A549 (cell line): Measurements from ENCODE around the gene APBB2. TPM values are rescaled to one million over a fixed set of nuclear protein-coding genes. Genes with fewer than 3 reads are reported as not detected.

Experiments
- ATAC-seq, 2 experiments: fragments of 200-7000 bp in 1 of 2; fragments of >200 bp in 1 of 2; cut with Nextera tagmentation in 1 of 2; cut with Tn5 transposase in 1 of 2; 3 replicates each; pipeline versions ENCODE4 v1.8.0 to v1.9.1; 2018 to 2020; ENCODE audit warnings: mild to moderate bottlenecking in 1 of 2, moderate library complexity in 1 of 2
- CTCF ChIA-PET: fragments of 300-600 bp; sonication (Branson Sonifier 250); formaldehyde crosslinking; extraction: SDS; loops from one replicate; lab custom pipeline; 2021; ENCODE audit warnings: antibody characterized with exemption, inconsistent platforms; lab: Yijun Ruan, JAX
- POLR2A ChIA-PET: fragments of 350-600 bp; formaldehyde crosslinking; extraction: SDS; loops from one replicate; lab custom pipeline; 2021; ENCODE audit warnings: antibody characterized with exemption, inconsistent platforms; lab: Yijun Ruan, JAX
- DNase-seq, 2 experiments: peaks; one replicate each; pipeline versions ENCODE4 v3.0.0 to v3.0.0-alpha.2; 2011 to 2016; ENCODE audit warnings: low read depth in 1 of 2, low spot score in 1 of 2
- FAIRE-seq: peaks from 2 replicates; lab custom pipeline; 2011; peaks lifted over from hg19 to GRCh38; lab: Jason Lieb, UNC
- H3K27ac ChIP-seq, 2 experiments: fragments of >200 bp; sonication (Bioruptor Twin); formaldehyde crosslinking; 3 replicates each; pipeline ENCODE4 v1.5.1; 2016 to 2017
- H3K4me1 ChIP-seq: fragments of >200 bp; sonication (Bioruptor Twin); formaldehyde crosslinking; 3 replicates; pipeline ENCODE4 v1.6.1; 2016
- H3K4me2 ChIP-seq: fragments of >200 bp; sonication (Bioruptor Twin); formaldehyde crosslinking; 3 replicates; pipeline ENCODE4 v1.6.1; 2016
- H3K4me3 ChIP-seq: fragments of >200 bp; sonication (Bioruptor Twin); formaldehyde crosslinking; 3 replicates; pipeline ENCODE4 v1.5.1; 2016
- H3K9me3 ChIP-seq: fragments of >200 bp; sonication (Bioruptor Twin); formaldehyde crosslinking; 3 replicates; pipeline ENCODE4 v1.6.1; 2016
- ATOH8 ChIP-seq: fragments of 250-450 bp; sonication (Bioruptor Pico); IDR thresholded peaks from 2 replicates; pipeline ENCODE4 v1.5.0; 2020; ENCODE audit warnings: low read depth, mild to moderate bottlenecking, moderate library complexity
- BCL3 ChIP-seq: fragments of >200 bp; sonication (Bioruptor Twin); formaldehyde crosslinking; IDR thresholded peaks from 3 replicates; pipeline ENCODE4 v1.6.1; 2016
- CEBPB ChIP-seq, 2 experiments: fragments of >200 bp in 1 of 2; sonication (Bioruptor Twin) in 1 of 2; formaldehyde crosslinking in 1 of 2; IDR thresholded peaks; 2 replicates each; pipeline ENCODE4 v1.6.1; 2012 to 2016
- EHMT2 ChIP-seq: fragments of 200-600 bp; sonication (generic); IDR thresholded peaks from 2 replicates; pipeline ENCODE4 v1.6.1; 2016; ENCODE audit warnings: antibody characterized with exemption, low read depth, mild to moderate bottlenecking, moderate library complexity
- ELK1 ChIP-seq: fragments of 150-350 bp; IDR thresholded peaks from 2 replicates; pipeline ENCODE4 v1.6.1; 2014; ENCODE audit warnings: low read depth, mild to moderate bottlenecking, low read length
- HES2 ChIP-seq: fragments of >200 bp; sonication (Bioruptor Twin); formaldehyde crosslinking; IDR thresholded peaks from 2 replicates; pipeline ENCODE4 v1.6.1; 2016
- HMGXB4 ChIP-seq: fragments of 250-450 bp; sonication (Bioruptor Pico); IDR thresholded peaks from 2 replicates; pipeline ENCODE4 v1.5.0; 2021; ENCODE audit warnings: mild to moderate bottlenecking, moderate library complexity, borderline replicate concordance
- HOXA7 ChIP-seq: fragments of 250-450 bp; sonication (Bioruptor Pico); IDR thresholded peaks from 2 replicates; pipeline ENCODE4 v1.5.0; 2020; ENCODE audit warnings: mild to moderate bottlenecking, moderate library complexity
- HOXB5 ChIP-seq: fragments of 250-450 bp; sonication (Bioruptor Pico); IDR thresholded peaks from 2 replicates; pipeline ENCODE4 v1.5.0; 2020; ENCODE audit warnings: mild to moderate bottlenecking, moderate library complexity
- KDM1A ChIP-seq: fragments of 200-600 bp; sonication (generic); IDR thresholded peaks from 2 replicates; pipeline ENCODE4 v1.6.1; 2016; ENCODE audit warnings: low read depth, mild to moderate bottlenecking
- KDM5A ChIP-seq: fragments of 200-600 bp; sonication (generic); IDR thresholded peaks from 2 replicates; pipeline ENCODE4 v1.6.1; 2016; ENCODE audit warnings: antibody characterized with exemption, mild to moderate bottlenecking
- MAZ ChIP-seq: fragments of 150-350 bp; IDR thresholded peaks from 2 replicates; pipeline ENCODE4 v1.6.1; 2014; ENCODE audit warnings: antibody characterized with exemption, low read depth, low read length, borderline replicate concordance
- NPAS2 ChIP-seq: fragments of 250-450 bp; sonication (Bioruptor Pico); IDR thresholded peaks from 2 replicates; pipeline ENCODE4 v1.8.0; 2022; ENCODE audit warnings: mild to moderate bottlenecking, moderate library complexity, borderline replicate concordance
- PBX3 ChIP-seq: IDR thresholded peaks from 2 replicates; pipeline ENCODE4 v1.6.1; 2012
- POLR2A ChIP-seq: IDR thresholded peaks from 2 replicates; pipeline ENCODE4 v1.6.1; 2012; ENCODE audit warnings: mild to moderate bottlenecking, low read length
- RAD21 ChIP-seq, 2 experiments: fragments of >200 bp in 1 of 2; sonication (Bioruptor Twin) in 1 of 2; formaldehyde crosslinking in 1 of 2; IDR thresholded peaks in 1 of 2; conservative IDR thresholded peaks in 1 of 2; 2 replicates in 1 of 2; 3 replicates in 1 of 2; pipeline ENCODE4 v1.6.1; 2012 to 2018; ENCODE audit warnings: inconsistent platforms in 1 of 2
- RARB ChIP-seq: fragments of 250-450 bp; sonication (Bioruptor Pico); IDR thresholded peaks from 2 replicates; pipeline ENCODE4 v1.8.0; 2021; ENCODE audit warnings: mild to moderate bottlenecking, moderate library complexity
- SREBF2 ChIP-seq: fragments of 450-650 bp; IDR thresholded peaks from 2 replicates; pipeline ENCODE4 v1.6.1; 2014; ENCODE audit warnings: mild to moderate bottlenecking, moderate library complexity
- ZFP36 ChIP-seq: fragments of 450-650 bp; IDR thresholded peaks from 2 replicates; pipeline ENCODE4 v1.6.1; 2014; ENCODE audit warnings: borderline replicate concordance; ENCODE audit not compliant: partially characterized antibody
- WGBS: methylation state at CpG from one replicate; pipeline ENCODE4 v1.1.6; 2017; ENCODE audit errors: missing lambda C conversion rate; 5-methylcytosine and 5-hydroxymethylcytosine counted together
- polyA plus RNA-seq, 4 experiments: library from polyadenylated mRNA; depleted of rRNA in 3 of 4; stranded (reverse); fragments of >200 nt; fragmentation: RNase III in 1 of 4; extraction: RNeasy Plus Mini Kit Qiagen cat#74134 plus additional on column Dnase treatment in 1 of 4; gene quantifications; 2 replicates in 3 of 4; 3 replicates in 1 of 4; pipeline ENCODE4 v1.2.3, GENCODE V29; 2011 to 2017

APBB2 gene
- polyA plus RNA-seq, 2 of the 4 experiments (the other 2 are of a cell fraction): 8.3 to 31.9 TPM

GRCh38 chr4:40843696-40844095 is 370.6 kb downstream of the APBB2 start:
- FAIRE-seq (no peak), ATAC-seq (peak in 1 of 2 experiments; percentile 67; a peak in 3 of 6 replicates), DNase-seq (peak in 1 of 2 experiments; percentile 33)
- Histone ChIP-seq H3K4me3 (no peak overlapping the region), H3K4me2 (no peak overlapping the region), H3K4me1 (no peaks in the 10 kb centered on the region), H3K9me3 (no peaks in the 10 kb centered on the region), H3K27ac (no peak overlapping the region)
- ChIA-PET CTCF (interaction anchor here (0.8 to 1.1 kb wide), 4 partner anchors 24 to 370 kb away, joined by 3 to 4 read pairs (median 3); partner anchors contain the start of gene APBB2), POLR2A (no interaction called here)
- TF ChIP-seq BCL3 (no peak), RAD21 (conservative IDR thresholded peaks at IDR 0.05 in 1 of 2, IDR thresholded peaks at IDR 0.05 in 1 of 2) (peak in 1 of 2 experiments; percentile 45; a peak in 2 of 5 replicates), ZFP36 (peak; percentile 57), KDM1A (peak; percentile 28; the same call in 1 of the 2 replicates)
- 13% methylated on average over 1 of the region's 1 CpG for WGBS

GRCh38 chr4:40842725-40843423 is 371.5 kb downstream of the APBB2 start:
- DNase-seq (no peak), FAIRE-seq (no peak), ATAC-seq (no peak)
- POLR2A ChIA-PET: no interaction called here
- no peaks in the 10 kb centered on the region for H3K9me3 ChIP-seq
- no peak for TF ChIP-seq RARB (CRISPR knock-in tag)
- TF ChIP-seq EHMT2: no peak
- TF ChIP-seq POLR2A: no peak
- TF ChIP-seq HOXB5 (CRISPR knock-in tag): no peak
- no peak for TF ChIP-seq KDM1A
- no peak for TF ChIP-seq HMGXB4 (CRISPR knock-in tag)
- TF ChIP-seq NPAS2 (CRISPR knock-in tag): no peak
- no peak overlapping the region for H3K4me2 ChIP-seq
- H3K4me1 ChIP-seq: no peaks in the 10 kb centered on the region
- 65% methylated on average over 13 of the region's 14 CpGs for WGBS
- no peak overlapping the region for H3K27ac ChIP-seq
- H3K4me3 ChIP-seq: no peak overlapping the region
- CTCF ChIA-PET: interaction anchor here (0.7 to 1.1 kb wide), 7 partner anchors 25 to 518 kb away, joined by 3 to 4 read pairs (median 3); partner anchors contain the start of gene APBB2

- Histone ChIP-seq H3K4me1 (no peaks in the 10 kb centered on the region), H3K9me3 (no peaks in the 10 kb centered on the region), H3K27ac (no peak overlapping the region), H3K4me2 (no peak overlapping the region), H3K4me3 (no peak overlapping the region)
- ChIA-PET POLR2A (no interaction called here), CTCF (interaction anchor here (0.7 to 2.6 kb wide), 3 partner anchors 12 to 517 kb away, joined by 3 to 8 read pairs (median 3); no protein-coding TSS in a partner anchor)
- no peak for TF ChIP-seq KDM1A
- no peak for TF ChIP-seq PBX3
- TF ChIP-seq CEBPB (IDR thresholded peaks at IDR 0.05): no peak
- TF ChIP-seq SREBF2: no peak
- TF ChIP-seq ATOH8 (CRISPR knock-in tag): no peak
- no peak for TF ChIP-seq POLR2A
- no peak for TF ChIP-seq HES2
- TF ChIP-seq HOXA7 (CRISPR knock-in tag): no peak
- TF ChIP-seq ELK1: no peak
- TF ChIP-seq MAZ: no peak
- TF ChIP-seq KDM5A: no peak
- no peak for DNase-seq
- 91% methylated on average over 13 of the region's 13 CpGs for WGBS
- no peak for FAIRE-seq
- ATAC-seq: no peak
Measured at GRCh38 chr4:40842318-40842717, 372.0 kb downstream of the APBB2 start.
